Endothelial cell of umbilical vein (primary cell): ENCODE results near the gene RIT2. TPM values are rescaled to one million over a fixed set of nuclear protein-coding genes. Genes with fewer than 3 reads are reported as not detected.

Experiments
- BruUV-seq: library from RNA; stranded (reverse); fragments of 400-500 nt; replicated peaks from 2 replicates; lab custom pipeline; 2021; lab: Mats Ljungman, UMichigan
- CTCF ChIA-PET: fragments of 300-600, 350-600 bp; sonication (Branson Sonifier 250); formaldehyde crosslinking; loops from one replicate; lab custom pipeline; 2021; ENCODE audit warnings: antibody characterized with exemption, inconsistent platforms; lab: Charles Lee
- POLR2A ChIA-PET: fragments of 300-600, 350-600 bp; sonication (Branson Sonifier 250); formaldehyde crosslinking; loops from one replicate; lab custom pipeline; 2021; ENCODE audit warnings: antibody characterized with exemption, inconsistent platforms; lab: Charles Lee
- DNase-seq: peaks from one replicate; pipeline ENCODE4 v3.0.0-alpha.2; 2011; ENCODE audit warnings: low read depth, low spot score
- FAIRE-seq: peaks from 2 replicates; lab custom pipeline; 2011; peaks lifted over from hg19 to GRCh38; lab: Jason Lieb, UNC
- H2AFZ ChIP-seq: 2 replicates; pipeline ENCODE4 v1.6.0; 2012; ENCODE audit warnings: low read depth, low read length, control low read depth, inconsistent platforms
- H3K27ac ChIP-seq: 2 replicates; pipeline ENCODE4 v1.5.1; 2011; ENCODE audit warnings: low read depth, mild to moderate bottlenecking, control low read depth, low read length, moderate library complexity; ENCODE audit not compliant: insufficient read depth
- H3K27me3 ChIP-seq, 2 experiments: 2 replicates each; pipeline versions ENCODE4 v1.6.0 to v1.6.1; 2011; ENCODE audit warnings: low read length in 2 of 2, mixed read lengths in 1 of 2; ENCODE audit not compliant: control insufficient read depth in 2 of 2, insufficient read depth in 2 of 2
- H3K36me3 ChIP-seq, 2 experiments: 2 replicates in 1 of 2; 3 replicates in 1 of 2; pipeline ENCODE4 v1.5.1; 2011; ENCODE audit warnings: low read length in 2 of 2, mild to moderate bottlenecking in 1 of 2, moderate library complexity in 1 of 2; ENCODE audit not compliant: control insufficient read depth in 2 of 2, insufficient read depth in 2 of 2; ENCODE audit errors: extremely low read depth in 1 of 2
- H3K4me1 ChIP-seq: 3 replicates; pipeline ENCODE4 v1.5.1; 2011; ENCODE audit warnings: mild to moderate bottlenecking, low read length; ENCODE audit not compliant: control insufficient read depth, insufficient read depth; ENCODE audit errors: extremely low read depth
- H3K4me2 ChIP-seq: 2 replicates; pipeline ENCODE4 v1.6.1; 2011; ENCODE audit warnings: low read length, control low read depth, mixed read lengths; ENCODE audit not compliant: insufficient read depth
- H3K4me3 ChIP-seq, 3 experiments: fragments of 200-600 bp in 1 of 3; sonication (generic), shearing (Covaris generic) in 1 of 3; replicated peaks in 1 of 3; 2 replicates each; pipeline ENCODE4 v1.5.1; 2011 to 2016; ENCODE audit warnings: control low read depth in 3 of 3, low read length in 3 of 3, mild to moderate bottlenecking in 2 of 3, inconsistent platforms in 1 of 3, low read depth in 1 of 3, moderate library complexity in 1 of 3; ENCODE audit not compliant: insufficient read depth in 1 of 3
- H3K79me2 ChIP-seq: 2 replicates; pipeline ENCODE4 v1.6.0; 2012; ENCODE audit warnings: low read length, inconsistent platforms; ENCODE audit not compliant: control insufficient read depth, insufficient read depth
- H3K9ac ChIP-seq: replicated peaks from 2 replicates; pipeline ENCODE3; 2011; ENCODE audit warnings: low read length, control low read depth; ENCODE audit not compliant: insufficient read depth; ENCODE audit errors: extremely low read depth
- H3K9me1 ChIP-seq: replicated peaks from 3 replicates; pipeline ENCODE4 v1.6.0; 2011; ENCODE audit warnings: mild to moderate bottlenecking, low read length; ENCODE audit not compliant: control insufficient read depth, insufficient read depth; ENCODE audit errors: extremely low read depth
- H3K9me3 ChIP-seq: replicated peaks from 2 replicates; pipeline ENCODE4 v1.5.1; 2012; ENCODE audit warnings: low read length, inconsistent platforms; ENCODE audit not compliant: control insufficient read depth, insufficient read depth
- H4K20me1 ChIP-seq: replicated peaks from 2 replicates; pipeline ENCODE3; 2011; ENCODE audit warnings: mild to moderate bottlenecking, low read length; ENCODE audit not compliant: control insufficient read depth, insufficient read depth; ENCODE audit errors: extremely low read depth
- CTCF ChIP-seq, 2 donors: IDR thresholded peaks; 1 replicate in 1 of 2; 2 replicates in 1 of 2; pipeline ENCODE4 v1.5.1; 2011; ENCODE audit warnings: low read length in 2 of 2, mild to moderate bottlenecking in 2 of 2, moderate library complexity in 2 of 2, control low read depth in 1 of 2, inconsistent platforms in 1 of 2, low read depth in 1 of 2; ENCODE audit not compliant: insufficient read depth in 1 of 2; ENCODE audit errors: extremely low read depth in 1 of 2
- EZH2 ChIP-seq: IDR thresholded peaks from 2 replicates; pipeline ENCODE4 v1.6.1; 2012; ENCODE audit warnings: borderline replicate concordance, low read depth, mild to moderate bottlenecking, moderate library complexity, low read length, inconsistent platforms; ENCODE audit not compliant: severe bottlenecking
- FOS ChIP-seq: IDR thresholded peaks from 2 replicates; pipeline ENCODE4 v1.6.1; 2011; ENCODE audit warnings: mild to moderate bottlenecking, low read length, moderate library complexity, borderline replicate concordance; ENCODE audit not compliant: insufficient read depth
- GATA2 ChIP-seq: IDR thresholded peaks from 2 replicates; pipeline ENCODE4 v1.7.0; 2011; ENCODE audit warnings: low read depth, mild to moderate bottlenecking, moderate library complexity, mixed read lengths, low read length; ENCODE audit not compliant: insufficient read length, insufficient read depth
- JUN ChIP-seq: IDR thresholded peaks from 2 replicates; pipeline ENCODE4 v1.6.1; 2011; ENCODE audit warnings: borderline replicate concordance, low read depth; ENCODE audit not compliant: insufficient read length, insufficient read depth
- MYC ChIP-seq: IDR thresholded peaks from one replicate; pipeline ENCODE4 v1.6.1; 2011; ENCODE audit warnings: mild to moderate bottlenecking, low read depth, low read length
- POLR2A ChIP-seq: IDR thresholded peaks from 2 replicates; pipeline ENCODE4 v1.6.1; 2012; ENCODE audit warnings: low read depth, mild to moderate bottlenecking, control low read depth, low read length
- POLR2AphosphoS5 ChIP-seq: IDR thresholded peaks from 2 replicates; pipeline ENCODE4 v1.6.1; 2012; ENCODE audit warnings: low read depth, mild to moderate bottlenecking, control low read depth, low read length, moderate library complexity; ENCODE audit not compliant: insufficient read depth
- dilution Hi-C: fragments of 300-500 bp; cut with MboI; formaldehyde crosslinking; loops from one replicate; pipeline ENCODE4 v1.15.0; 2019; ENCODE audit warnings: low sequenced_read_pairs; ENCODE audit not compliant: extremely low pct_ligation_motif_present
- intact Hi-C: fragments of 100-400 bp; cut with micrococcal nuclease; formaldehyde crosslinking; loops from one replicate; pipeline ENCODE4 v1.10.0; 2022
- polyA plus RNA-seq, 4 experiments: library from polyadenylated mRNA; depleted of rRNA in 3 of 4; stranded (reverse) in 3 of 4; unstranded in 1 of 4; fragments of >200 nt; gene quantifications; 2 replicates each; pipeline versions ENCODE4 v1.2.1 to v1.2.3, GENCODE V29; 2011 to 2012; ENCODE audit warnings: missing spikeins in 1 of 4
- total RNA-seq: library from RNA; stranded (reverse); gene quantifications from 2 replicates; pipeline ENCODE4 v1.2.3, GENCODE V29; 2021
- TF ChIP-seq, protein P1 (sequence below): IDR thresholded peaks from 2 replicates; pipeline ENCODE4 v1.6.1; 2011; ENCODE audit not compliant: insufficient read depth, insufficient read length

Gene RIT2
- total and polyA plus RNA-seq, 2 donors (not counting 3 experiments of a cell fraction or from before 2014, with no cell fraction given): not detected

DNA sequence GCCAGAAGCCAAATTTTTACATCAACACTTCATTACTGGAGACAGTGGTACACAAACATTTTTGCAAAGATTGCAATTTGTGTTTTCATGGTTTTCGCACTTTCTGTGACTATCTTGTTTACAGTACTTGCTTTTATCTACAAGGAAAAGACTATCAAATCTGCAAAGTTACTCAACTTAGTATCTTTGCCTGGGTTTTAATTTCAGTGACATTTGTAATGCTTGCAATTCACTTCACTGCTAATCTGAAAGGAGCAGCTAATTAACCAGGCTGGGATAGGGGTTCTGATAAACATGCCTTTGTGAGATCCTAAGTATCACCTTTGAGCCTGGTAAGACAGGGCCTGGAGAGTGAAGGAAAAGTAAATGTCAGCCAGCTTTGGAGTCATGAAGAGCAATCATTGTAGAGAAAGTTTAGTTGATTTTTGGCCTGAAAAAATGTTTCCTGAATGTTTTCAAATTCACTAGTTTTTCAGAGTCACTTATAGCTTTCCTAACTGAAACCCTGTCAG lies 194.2 kb downstream of the RIT2 start:
- Histone ChIP-seq H3K4me2 (no peak overlapping the region), H3K79me2 (no peaks in the 10 kb centered on the region), H4K20me1 (no peaks in the 10 kb centered on the region), H3K9me1 (no peaks in the 10 kb centered on the region), H3K4me1 (no peaks in the 10 kb centered on the region), H3K4me3 (no peak overlapping the region), H3K9ac (no peak overlapping the region), H3K27ac (no peak overlapping the region), H3K36me3 (no peaks in the 10 kb centered on the region), H3K9me3 (no peaks in the 10 kb centered on the region), H3K27me3 (no peaks in the 10 kb centered on the region), H2AFZ (no peak overlapping the region)
- POLR2A ChIA-PET: no interaction called here
- no TSS peak for BruUV-seq
- DNase-seq (no peak), FAIRE-seq (no peak)
- intact Hi-C loops: no loop called here
- TF ChIP-seq FOS (no peak), CTCF (IDR thresholded peaks at IDR 0.05; ENCODE audit: extremely low read depth in 1 of 2, insufficient read depth in 1 of 2, low read depth in 1 of 2, low read length in 2 of 2) (no peak), POLR2A (no peak), GATA2 (no peak), POLR2AphosphoS5 (no peak), JUN (no peak), MYC (no peak), EZH2 (no peak)
- TF ChIP-seq, protein P1, sequence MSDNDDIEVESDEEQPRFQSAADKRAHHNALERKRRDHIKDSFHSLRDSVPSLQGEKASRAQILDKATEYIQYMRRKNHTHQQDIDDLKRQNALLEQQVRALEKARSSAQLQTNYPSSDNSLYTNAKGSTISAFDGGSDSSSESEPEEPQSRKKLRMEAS: no peak
- dilution Hi-C loops: no loop called here
- CTCF ChIA-PET: interaction anchor here (1.0 kb wide), 1 partner anchor 245 kb away, joined by 3 read pairs; no protein-coding TSS in a partner anchor
